ENCODE results near the gene CSTB.

The CSTB gene

GRCh38 chr21:43758111-43758641 lies 17.9 kb downstream of the CSTB start:
- TF ChIP-seq POLR2AphosphoS5 (IDR thresholded peaks at IDR 0.05; ENCODE audit: low read depth, low read length), result no peak
- TF ChIP-seq TAF1 (IDR thresholded peaks at IDR 0.05; ENCODE audit: borderline replicate concordance, insufficient read depth, low read length), result no peak
- TF ChIP-seq REST (IDR thresholded peaks at IDR 0.05; ENCODE audit: insufficient read depth in 1 of 2, low read depth in 2 of 2, low read length in 2 of 2), result no peak
- TF ChIP-seq FOXP2 (optimal IDR thresholded peaks at IDR 0.05; ENCODE audit: borderline replicate concordance, extremely low read depth, extremely low read length, insufficient read depth), result no peak
- no peak for TF ChIP-seq SIN3A (IDR thresholded peaks at IDR 0.05; ENCODE audit: borderline replicate concordance, insufficient read depth, low read length)

- TF ChIP-seq TAF1 (IDR thresholded peaks at IDR 0.05; ENCODE audit: borderline replicate concordance, insufficient read depth, low read length), result no peak
- no peak for TF ChIP-seq SIN3A (IDR thresholded peaks at IDR 0.05; ENCODE audit: borderline replicate concordance, insufficient read depth, low read length)
- TF ChIP-seq FOXP2 (optimal IDR thresholded peaks at IDR 0.05; ENCODE audit: borderline replicate concordance, extremely low read depth, extremely low read length, insufficient read depth), result no peak
- TF ChIP-seq REST (IDR thresholded peaks at IDR 0.05; ENCODE audit: insufficient read depth in 1 of 2, low read depth in 2 of 2, low read length in 2 of 2), result no peak
- no peak for TF ChIP-seq POLR2AphosphoS5 (IDR thresholded peaks at IDR 0.05; ENCODE audit: low read depth, low read length)
Measured at GRCh38 chr21:43757601-43758000, 18.5 kb downstream of the CSTB start.

GRCh38 chr21:43755820-43756594 lies 20.1 kb downstream of the CSTB start:
- TF ChIP-seq FOXP2 (optimal IDR thresholded peaks at IDR 0.05; ENCODE audit: borderline replicate concordance, extremely low read depth, extremely low read length, insufficient read depth) (no peak), TAF1 (IDR thresholded peaks at IDR 0.05; ENCODE audit: borderline replicate concordance, insufficient read depth, low read length) (no peak), REST (IDR thresholded peaks at IDR 0.05; ENCODE audit: insufficient read depth in 1 of 2, low read depth in 2 of 2, low read length in 2 of 2) (no peak), SIN3A (IDR thresholded peaks at IDR 0.05; ENCODE audit: borderline replicate concordance, insufficient read depth, low read length) (no peak), POLR2AphosphoS5 (IDR thresholded peaks at IDR 0.05; ENCODE audit: low read depth, low read length) (no peak)

- no peak for TF ChIP-seq REST (IDR thresholded peaks at IDR 0.05; ENCODE audit: insufficient read depth in 1 of 2, low read depth in 2 of 2, low read length in 2 of 2)
- no peak for TF ChIP-seq FOXP2 (optimal IDR thresholded peaks at IDR 0.05; ENCODE audit: borderline replicate concordance, extremely low read depth, extremely low read length, insufficient read depth)
- TF ChIP-seq SIN3A (IDR thresholded peaks at IDR 0.05; ENCODE audit: borderline replicate concordance, insufficient read depth, low read length), result no peak
- TF ChIP-seq TAF1 (IDR thresholded peaks at IDR 0.05; ENCODE audit: borderline replicate concordance, insufficient read depth, low read length), result no peak
- no peak for TF ChIP-seq POLR2AphosphoS5 (IDR thresholded peaks at IDR 0.05; ENCODE audit: low read depth, low read length)
Measured at GRCh38 chr21:43754948-43755781, 20.9 kb downstream of the CSTB start.
